Liver (tissue), 9 donors: ENCODE results near the gene SLC5A5. TPM values are rescaled to one million over a fixed set of nuclear protein-coding genes. Genes with fewer than 3 reads are reported as not detected.

Experiments
- DNase-seq: peaks from one replicate; pipeline ENCODE4 v3.0.0-alpha.2; 2017; ENCODE audit warnings: low spot score
- H3K27ac ChIP-seq, 2 donors: one replicate each; pipeline ENCODE4 v1.7.0; 2013; ENCODE audit warnings: inconsistent platforms in 2 of 2, low read length in 2 of 2, control low read depth in 1 of 2, low read depth in 1 of 2, mild to moderate bottlenecking in 1 of 2
- H3K27me3 ChIP-seq, 4 donors: one replicate each; pipeline versions ENCODE4 v1.6.1 to v1.7.0; 2013; ENCODE audit warnings: low read length in 3 of 4, inconsistent platforms in 1 of 4, mild to moderate bottlenecking in 1 of 4, moderate library complexity in 1 of 4; ENCODE audit not compliant: control insufficient read depth in 4 of 4, insufficient read depth in 4 of 4
- H3K36me3 ChIP-seq, 4 donors: one replicate each; pipeline versions ENCODE4 v1.6.1 to v1.7.0; 2013; ENCODE audit warnings: low read length in 3 of 4, mild to moderate bottlenecking in 3 of 4, low read depth in 1 of 4, moderate library complexity in 1 of 4; ENCODE audit not compliant: control insufficient read depth in 4 of 4, insufficient read depth in 3 of 4
- H3K4me1 ChIP-seq, 4 donors: one replicate each; pipeline versions ENCODE4 v1.6.1 to v1.7.0; 2013; ENCODE audit warnings: low read length in 3 of 4, mild to moderate bottlenecking in 3 of 4, moderate library complexity in 1 of 4; ENCODE audit not compliant: control insufficient read depth in 4 of 4, insufficient read depth in 4 of 4
- H3K4me3 ChIP-seq, 3 donors: one replicate each; pipeline versions ENCODE4 v1.6.1 to v1.7.0; 2013; ENCODE audit warnings: low read length in 3 of 3, control low read depth in 1 of 3, low read depth in 1 of 3, mild to moderate bottlenecking in 1 of 3
- H3K9ac ChIP-seq, 2 donors: one replicate each; pipeline ENCODE4 v1.7.0; 2013; ENCODE audit warnings: low read length in 2 of 2, mild to moderate bottlenecking in 2 of 2, moderate library complexity in 2 of 2, control low read depth in 1 of 2, low read depth in 1 of 2
- H3K9me3 ChIP-seq, 4 donors: one replicate each; pipeline versions ENCODE4 v1.6.1 to v1.7.0; 2013; ENCODE audit warnings: low read length in 3 of 4; ENCODE audit not compliant: control insufficient read depth in 4 of 4
- ATF3 ChIP-seq: IDR thresholded peaks from 2 replicates; pipeline ENCODE4 v1.6.1; 2016; ENCODE audit warnings: antibody characterized with exemption
- CTCF ChIP-seq: fragments of 150-350 bp; IDR thresholded peaks from 2 replicates; pipeline ENCODE4 v1.5.1; 2017; ENCODE audit warnings: improper control_type of control experiment, low read depth, low read length; ENCODE audit not compliant: missing input control
- EGR1 ChIP-seq, 2 donors: IDR thresholded peaks; 2 replicates each; pipeline ENCODE4 v1.6.1; 2016 to 2018; ENCODE audit warnings: antibody characterized with exemption in 2 of 2, low read depth in 2 of 2
- FOXA1 ChIP-seq: IDR thresholded peaks from 2 replicates; pipeline ENCODE4 v1.6.1; 2016; ENCODE audit warnings: antibody characterized with exemption
- FOXA2 ChIP-seq: IDR thresholded peaks from 2 replicates; pipeline ENCODE4 v1.6.1; 2016; ENCODE audit warnings: antibody characterized with exemption
- GABPA ChIP-seq, 2 donors: IDR thresholded peaks in 1 of 2; conservative IDR thresholded peaks in 1 of 2; 2 replicates each; pipeline ENCODE4 v1.6.1; 2016; ENCODE audit warnings: antibody characterized with exemption in 2 of 2, mild to moderate bottlenecking in 1 of 2, moderate library complexity in 1 of 2
- HNF4A ChIP-seq, 2 donors: conservative IDR thresholded peaks; 2 replicates each; pipeline ENCODE4 v1.6.1; 2016; ENCODE audit warnings: antibody characterized with exemption in 2 of 2, mild to moderate bottlenecking in 2 of 2
- HNF4G ChIP-seq: IDR thresholded peaks from 2 replicates; pipeline ENCODE4 v1.6.1; 2016; ENCODE audit warnings: antibody characterized with exemption
- JUND ChIP-seq, 2 donors: IDR thresholded peaks; 2 replicates each; pipeline ENCODE4 v1.6.1; 2016; ENCODE audit warnings: antibody characterized with exemption in 2 of 2
- MAX ChIP-seq: IDR thresholded peaks from 2 replicates; pipeline ENCODE4 v1.6.1; 2016; ENCODE audit warnings: antibody characterized with exemption
- NR2F2 ChIP-seq: IDR thresholded peaks from 2 replicates; pipeline ENCODE4 v1.6.1; 2016; ENCODE audit warnings: antibody characterized with exemption
- RAD21 ChIP-seq, 2 donors: IDR thresholded peaks; 2 replicates each; pipeline ENCODE4 v1.6.1; 2016; ENCODE audit warnings: antibody characterized with exemption in 2 of 2, mild to moderate bottlenecking in 2 of 2
- REST ChIP-seq: IDR thresholded peaks from 2 replicates; pipeline ENCODE4 v1.6.1; 2016; ENCODE audit warnings: antibody characterized with exemption, mild to moderate bottlenecking
- RXRA ChIP-seq, 2 donors: IDR thresholded peaks; 2 replicates each; pipeline ENCODE4 v1.6.1; 2017 to 2018; ENCODE audit warnings: antibody characterized with exemption in 2 of 2, mild to moderate bottlenecking in 1 of 2
- SP1 ChIP-seq: IDR thresholded peaks from 2 replicates; pipeline ENCODE4 v1.6.1; 2018; ENCODE audit warnings: antibody characterized with exemption, mild to moderate bottlenecking
- TAF1 ChIP-seq: conservative IDR thresholded peaks from 2 replicates; pipeline ENCODE4 v1.6.1; 2016; ENCODE audit warnings: antibody characterized with exemption, mild to moderate bottlenecking
- YY1 ChIP-seq: IDR thresholded peaks from 2 replicates; pipeline ENCODE4 v1.6.1; 2016; ENCODE audit warnings: antibody characterized with exemption, mild to moderate bottlenecking
- ZBTB33 ChIP-seq: IDR thresholded peaks from 2 replicates; pipeline ENCODE4 v1.6.1; 2016; ENCODE audit warnings: antibody characterized with exemption
- WGBS: extraction: QIAGEN DNeasy Blood & Tissue Kit; methylation state at CpG from one replicate; pipeline ENCODE4 v1.1.7; 2013; 5-methylcytosine and 5-hydroxymethylcytosine counted together
- polyA plus RNA-seq, 2 donors: library from polyadenylated mRNA; stranded (reverse) in 1 of 2; unstranded in 1 of 2; fragments of 200-250 nt in 1 of 2; fragments of >200 nt in 1 of 2; fragmentation: Nextera tagmentation in 1 of 2; extraction: Ambion mirVana in 1 of 2; gene quantifications; one replicate each; pipeline versions ENCODE4 v1.2.1 to v1.2.3, GENCODE V29; 2013 to 2015
- total RNA-seq, 2 donors: library from RNA; depleted of rRNA; stranded (reverse); fragments of >200 nt; gene quantifications; one replicate each; pipeline ENCODE4 v1.2.3, GENCODE V29; 2014
- donor health status: healthy.
- donor health status: healthy.
- donor health status: healthy.
- donor health status: healthy.
- donor health status: healthy.

SLC5A5 gene
- total and polyA plus RNA-seq, 4 donors, result 0.09 TPM; not detected in 3

GRCh38 chr19:17873786-17874757, 2.3 kb downstream of the SLC5A5 start:
- Histone ChIP-seq H3K9me3 (no peaks in the 10 kb centered on the region), H3K9ac (no peak overlapping the region), H3K4me3 (no peak overlapping the region), H3K4me1 (peaks cover 0 to 2% (median 0%) of the 10 kb centered on the region in 4 donors), H3K36me3 (no peaks in the 10 kb centered on the region), H3K27me3 (peaks cover 5 to 11% (median 7%) of the 10 kb centered on the region in 4 donors), H3K27ac (no peak overlapping the region)
- TF ChIP-seq TAF1, result no peak
- no peak for TF ChIP-seq MAX
- TF ChIP-seq RXRA (IDR thresholded peaks at IDR 0.05), result no peak
- no peak for TF ChIP-seq SP1
- no peak for TF ChIP-seq ATF3
- no peak for TF ChIP-seq HNF4G
- TF ChIP-seq CTCF, result no peak
- no peak for TF ChIP-seq HNF4A (conservative IDR thresholded peaks at IDR 0.05)
- TF ChIP-seq YY1, result no peak
- no peak for TF ChIP-seq EGR1 (IDR thresholded peaks at IDR 0.05; ENCODE audit: low read depth in 2 of 2)
- no peak for TF ChIP-seq NR2F2
- WGBS, result 9% methylated on average over 63 of the region's 63 CpGs
- DNase-seq, result peak; percentile 59

- no peak for DNase-seq
- WGBS, result 90% methylated on average over 9 of the region's 9 CpGs
- Histone ChIP-seq H3K27me3 (peaks cover 2 to 11% (median 7%) of the 10 kb centered on the region in 4 donors), H3K4me1 (peaks cover 0 to 2% (median 0%) of the 10 kb centered on the region in 4 donors), H3K9me3 (no peaks in the 10 kb centered on the region), H3K36me3 (no peaks in the 10 kb centered on the region), H3K27ac (no peak overlapping the region), H3K9ac (no peak overlapping the region), H3K4me3 (no peak overlapping the region)
- TF ChIP-seq ZBTB33, result no peak
- TF ChIP-seq HNF4G, result no peak
- TF ChIP-seq ATF3, result no peak
- TF ChIP-seq MAX, result no peak
- TF ChIP-seq SP1, result no peak
- TF ChIP-seq RXRA (IDR thresholded peaks at IDR 0.05), result no peak
- TF ChIP-seq GABPA (IDR thresholded peaks at IDR 0.05 in 1 of 2, conservative IDR thresholded peaks at IDR 0.05 in 1 of 2), result no peak
- TF ChIP-seq HNF4A (conservative IDR thresholded peaks at IDR 0.05), result no peak
- no peak for TF ChIP-seq RAD21 (IDR thresholded peaks at IDR 0.05)
- no peak for TF ChIP-seq NR2F2
- no peak for TF ChIP-seq YY1
- no peak for TF ChIP-seq EGR1 (IDR thresholded peaks at IDR 0.05; ENCODE audit: low read depth in 2 of 2)
- TF ChIP-seq REST, result no peak
- TF ChIP-seq CTCF, result no peak
- TF ChIP-seq JUND (IDR thresholded peaks at IDR 0.05), result no peak
- TF ChIP-seq FOXA1, result no peak
- no peak for TF ChIP-seq TAF1
- TF ChIP-seq FOXA2, result no peak
Observed at GRCh38 chr19:17874758-17875135, 3.0 kb downstream of the SLC5A5 start.
